Natural killer cell (primary cell): ENCODE data around the gene ATP5F1B. TPM values are rescaled to one million over a fixed set of nuclear protein-coding genes. Genes with fewer than 3 reads are reported as not detected.

ENCODE experiments used
- ATAC-seq, 3 donors: fragments of 150-1000 bp in 2 of 3; fragments of 200-7000 bp in 1 of 3; cut with Tn5 transposase; 1 replicate in 1 of 3; 2 replicates in 2 of 3; pipeline ENCODE4 v1.10.0; 2021; ENCODE audit warnings: mild to moderate bottlenecking in 2 of 3, moderate library complexity in 2 of 3
- DNase-seq, 2 donors: peaks; one replicate each; pipeline versions ENCODE4 v3.0.0 to v3.0.0-alpha.2; 2013 to 2021; ENCODE audit warnings: mixed read lengths in 1 of 2
- H3K27ac ChIP-seq: one replicate; pipeline ENCODE4 v1.5.1; 2013; ENCODE audit warnings: mild to moderate bottlenecking, low read length
- H3K27me3 ChIP-seq: one replicate; pipeline ENCODE4 v1.6.1; 2013; ENCODE audit warnings: low read length; ENCODE audit not compliant: control insufficient read depth, insufficient read depth
- H3K36me3 ChIP-seq: one replicate; pipeline ENCODE4 v1.6.1; 2013; ENCODE audit warnings: low read length; ENCODE audit not compliant: control insufficient read depth, insufficient read depth
- H3K4me1 ChIP-seq: one replicate; pipeline ENCODE4 v1.6.1; 2013; ENCODE audit warnings: low read length; ENCODE audit not compliant: control insufficient read depth, insufficient read depth
- H3K4me3 ChIP-seq: one replicate; pipeline ENCODE4 v1.5.1; 2013; ENCODE audit warnings: low read length
- H3K9me3 ChIP-seq: one replicate; pipeline ENCODE4 v1.6.1; 2013; ENCODE audit warnings: low read length; ENCODE audit not compliant: control insufficient read depth, insufficient read depth
- H3K27ac Mint-ChIP-seq, 2 donors: one replicate each; pipeline ENCODE4 v1.8.0; 2022; ENCODE audit warnings: mild to moderate bottlenecking in 2 of 2, mixed read lengths in 2 of 2, moderate library complexity in 1 of 2
- H3K27me3 Mint-ChIP-seq, 2 donors: one replicate each; pipeline ENCODE4 v1.8.0; 2022; ENCODE audit warnings: low read depth in 2 of 2, mixed read lengths in 2 of 2
- H3K36me3 Mint-ChIP-seq: one replicate; pipeline ENCODE4 v1.8.0; 2022; ENCODE audit warnings: mixed read lengths
- H3K4me1 Mint-ChIP-seq, 2 donors: one replicate each; pipeline ENCODE4 v1.8.0; 2022; ENCODE audit warnings: mixed read lengths in 2 of 2
- H3K4me3 Mint-ChIP-seq: one replicate; pipeline ENCODE4 v1.8.0; 2022; ENCODE audit warnings: mild to moderate bottlenecking, moderate library complexity, mixed read lengths
- H3K9me3 Mint-ChIP-seq, 2 donors: one replicate each; pipeline ENCODE4 v1.8.0; 2022; ENCODE audit warnings: mixed read lengths in 2 of 2
- CTCF ChIP-seq: fragments of 200-600 bp; IDR thresholded peaks from one replicate; pipeline ENCODE4 v1.8.0; 2022; ENCODE audit warnings: antibody characterized with exemption
- WGBS: methylation state at CpG from one replicate; pipeline ENCODE4 v1.1.7; 2013; ENCODE audit warnings: missing lambda C conversion rate; ENCODE audit not compliant: insufficient coverage; 5-methylcytosine and 5-hydroxymethylcytosine counted together
- intact Hi-C: fragments of 100-400 bp; cut with micrococcal nuclease; formaldehyde crosslinking; loops from one replicate; pipeline ENCODE4 v1.14.2; 2022
- total RNA-seq, 4 donors: library from RNA; stranded (reverse); fragments of 120-200 nt in 1 of 4; gene quantifications; one replicate each; pipeline versions ENCODE4 v1.2.3 to v1.2.4, GENCODE V29; 2013 to 2022

Gene ATP5F1B
- total RNA-seq, 3 donors from 2014 or later (not counting 1 experiment from before 2014, with no cell fraction given), result 335 to 378 (median 342) TPM

DNA sequence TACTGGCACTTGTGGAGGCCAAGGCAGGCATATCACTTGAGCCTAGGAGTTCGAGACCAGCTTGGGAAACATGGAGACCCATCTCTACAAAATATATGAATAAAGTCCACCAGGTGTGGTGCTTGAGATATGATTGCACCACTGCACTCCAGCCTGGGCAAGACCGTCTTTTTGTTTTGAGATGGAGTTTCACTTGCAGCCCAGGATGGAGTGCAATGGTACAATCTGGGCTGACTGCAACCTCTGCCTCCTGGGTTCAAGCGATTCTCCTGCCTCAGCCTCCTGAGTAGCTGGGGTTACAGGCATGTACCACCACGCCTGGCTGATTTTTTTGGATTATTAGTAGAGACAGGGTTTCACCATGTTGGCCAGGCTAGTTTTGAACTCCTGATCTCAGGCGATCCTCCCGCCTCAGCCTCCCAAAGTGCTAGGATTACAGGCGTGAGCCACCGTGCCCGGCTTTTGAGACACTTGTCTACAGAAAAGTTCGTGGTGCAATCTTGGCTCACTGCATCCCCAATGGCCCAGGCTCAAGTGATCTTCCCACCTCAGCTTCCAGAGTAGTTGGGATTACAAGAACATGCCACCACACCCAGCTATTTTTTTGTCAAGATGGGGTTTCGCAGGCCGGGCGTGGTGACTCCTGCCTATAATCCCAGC, 16.3 kb upstream of the ATP5F1B start:
- Histone ChIP-seq H3K27ac (no peak overlapping the region), H3K9me3 (no peaks in the 10 kb centered on the region), H3K4me3 (no peak overlapping the region), H3K36me3 (peaks cover 34% of the 10 kb centered on the region), H3K27me3 (no peaks in the 10 kb centered on the region), H3K4me1 (no peaks in the 10 kb centered on the region)
- Mint-ChIP-seq H3K4me3 (no peak overlapping the region), H3K4me1 (no peaks in the 10 kb centered on the region), H3K36me3 (no peaks in the 10 kb centered on the region), H3K27ac (no peak overlapping the region), H3K9me3 (no peaks in the 10 kb centered on the region), H3K27me3 (no peaks in the 10 kb centered on the region)
- no peak for ATAC-seq
- DNase-seq, result no peak
- WGBS, result 96% methylated on average over 12 of the region's 13 CpGs
- intact Hi-C loops, result no loop called here
- no peak for TF ChIP-seq CTCF

DNA sequence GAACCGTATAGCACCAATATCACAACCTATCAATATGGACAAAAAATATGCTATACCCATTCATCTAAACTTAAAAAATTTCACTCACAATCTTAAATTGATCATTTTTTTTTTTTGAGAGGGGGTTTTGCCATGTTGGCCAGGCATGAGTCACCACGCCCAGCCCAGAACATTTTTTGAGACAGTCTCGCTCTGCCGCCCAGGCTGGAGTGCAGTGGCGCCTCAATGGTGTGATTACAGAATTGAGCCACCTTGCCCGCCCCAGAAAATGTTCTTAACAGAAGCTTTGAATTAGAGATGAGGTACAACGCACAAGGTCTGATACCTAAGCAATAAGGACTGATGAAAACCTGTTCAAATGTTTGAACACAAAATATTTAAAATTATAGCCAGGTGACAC, 15.8 kb upstream of the ATP5F1B start:
- H3K4me3 ChIP-seq, result no peak overlapping the region
- H3K9me3 ChIP-seq, result no peaks in the 10 kb centered on the region
- 85% methylated on average over 7 of the region's 7 CpGs for WGBS
- H3K27me3 ChIP-seq, result no peaks in the 10 kb centered on the region
- no peaks in the 10 kb centered on the region for H3K4me1 Mint-ChIP-seq
- H3K36me3 Mint-ChIP-seq, result no peaks in the 10 kb centered on the region
- no peak overlapping the region for H3K27ac ChIP-seq
- ATAC-seq (no peak), DNase-seq (no peak)
- H3K9me3 Mint-ChIP-seq, result no peaks in the 10 kb centered on the region
- peaks cover 28% of the 10 kb centered on the region for H3K36me3 ChIP-seq
- no peak for TF ChIP-seq CTCF
- no peaks in the 10 kb centered on the region for H3K27me3 Mint-ChIP-seq
- no peaks in the 10 kb centered on the region for H3K4me1 ChIP-seq
- intact Hi-C loops, result no loop called here
- H3K4me3 Mint-ChIP-seq, result no peak overlapping the region
- H3K27ac Mint-ChIP-seq, result no peak overlapping the region

GRCh38 chr12:56658921-56659320, 13.1 kb upstream of the ATP5F1B start:
- DNase-seq, result no peak
- intact Hi-C loops, result no loop called here
- peak overlapping the region in 1 of 2 donors; percentile 43 for H3K27ac Mint-ChIP-seq

More at GRCh38 chr12:56658921-56659320, 13.1 kb upstream of the ATP5F1B start:
- no peak overlapping the region for H3K4me3 ChIP-seq
- peaks cover 0 to 3% of the 10 kb centered on the region in 2 donors for H3K9me3 Mint-ChIP-seq
- no peak for ATAC-seq
- H3K4me1 ChIP-seq, result no peaks in the 10 kb centered on the region
- peaks cover 6% of the 10 kb centered on the region for H3K36me3 ChIP-seq
- peaks cover 4% of the 10 kb centered on the region for H3K9me3 ChIP-seq
- no peak overlapping the region for H3K27ac ChIP-seq
- no peaks in the 10 kb centered on the region for H3K27me3 ChIP-seq
- no peak overlapping the region for H3K4me3 Mint-ChIP-seq
- H3K36me3 Mint-ChIP-seq, result no peaks in the 10 kb centered on the region
- H3K27me3 Mint-ChIP-seq, result no peaks in the 10 kb centered on the region
- 91% methylated on average over 1 of the region's 1 CpG for WGBS
- H3K4me1 Mint-ChIP-seq, result no peaks in the 10 kb centered on the region
- no peak for TF ChIP-seq CTCF
